SK-N-MC (cell line): ENCODE data around the gene LRP1B.

ENCODE experiments used
- DNase-seq: peaks from one replicate; pipeline ENCODE4 v3.0.0-alpha.2; 2011; ENCODE audit warnings: low read depth, low spot score
- H3K27ac ChIP-seq: fragments of 200-600 bp; sonication (generic); 2 replicates; pipeline ENCODE4 v1.5.1; 2016; ENCODE audit warnings: mixed run types
- H3K36me3 ChIP-seq: fragments of 200-600 bp; sonication (generic); 2 replicates; pipeline ENCODE4 v1.6.1; 2017; ENCODE audit warnings: antibody characterized with exemption, low read length, mixed read lengths; ENCODE audit not compliant: insufficient read depth
- H3K4me3 ChIP-seq: fragments of 200-600 bp; sonication (generic); 2 replicates; pipeline ENCODE4 v1.5.1; 2016
- H3K9ac ChIP-seq: fragments of 200-600 bp; sonication (generic); 2 replicates; pipeline ENCODE4 v1.8.0; 2017; ENCODE audit warnings: mixed run types, mixed read lengths; ENCODE audit not compliant: insufficient read length
- H3K9me3 ChIP-seq: fragments of 200-600 bp; sonication (generic); 2 replicates; pipeline ENCODE4 v1.6.1; 2017; ENCODE audit warnings: low read depth, mild to moderate bottlenecking, antibody characterized with exemption, low read length, moderate library complexity, mixed read lengths
- EZH2 ChIP-seq: fragments of 200-600 bp; sonication (generic); IDR thresholded peaks from one replicate; pipeline ENCODE4 v1.6.1; 2017; ENCODE audit warnings: antibody characterized with exemption
- FOXP2 ChIP-seq: optimal IDR thresholded peaks from 2 replicates; pipeline ENCODE3; 2011; ENCODE audit warnings: mild to moderate bottlenecking, moderate library complexity; ENCODE audit not compliant: insufficient read depth; ENCODE audit errors: extremely low read length, control extremely low read depth
- POLR2AphosphoS5 ChIP-seq: IDR thresholded peaks from 2 replicates; pipeline ENCODE4 v1.6.1; 2012; ENCODE audit warnings: mild to moderate bottlenecking, low read depth, low read length, borderline replicate concordance

LRP1B gene

DNA sequence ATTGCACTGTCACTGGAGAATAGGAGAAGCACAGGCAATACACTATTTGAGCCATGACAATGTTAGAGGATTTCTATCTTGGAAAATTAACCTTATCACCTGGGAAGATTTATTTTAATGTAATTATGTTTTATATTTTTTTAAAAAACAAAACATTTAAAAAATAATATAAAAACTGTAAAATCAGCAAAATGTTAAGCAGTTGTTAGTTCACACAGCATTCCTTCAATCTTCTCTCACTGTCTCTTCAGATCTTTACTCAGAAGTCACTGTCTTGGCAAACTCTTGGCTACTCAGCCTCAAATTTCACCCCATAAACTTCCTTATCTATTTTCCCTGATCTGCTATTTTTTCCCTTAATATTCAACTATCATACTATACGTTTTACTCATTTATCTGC lies 1322.6 kb downstream of the LRP1B start:
- TF ChIP-seq EZH2 = no peak
- Histone ChIP-seq H3K36me3 (no peaks in the 10 kb centered on the region), H3K9ac (no peak overlapping the region), H3K9me3 (no peaks in the 10 kb centered on the region), H3K4me3 (no peak overlapping the region), H3K27ac (no peak overlapping the region)
- DNase-seq = no peak

DNA sequence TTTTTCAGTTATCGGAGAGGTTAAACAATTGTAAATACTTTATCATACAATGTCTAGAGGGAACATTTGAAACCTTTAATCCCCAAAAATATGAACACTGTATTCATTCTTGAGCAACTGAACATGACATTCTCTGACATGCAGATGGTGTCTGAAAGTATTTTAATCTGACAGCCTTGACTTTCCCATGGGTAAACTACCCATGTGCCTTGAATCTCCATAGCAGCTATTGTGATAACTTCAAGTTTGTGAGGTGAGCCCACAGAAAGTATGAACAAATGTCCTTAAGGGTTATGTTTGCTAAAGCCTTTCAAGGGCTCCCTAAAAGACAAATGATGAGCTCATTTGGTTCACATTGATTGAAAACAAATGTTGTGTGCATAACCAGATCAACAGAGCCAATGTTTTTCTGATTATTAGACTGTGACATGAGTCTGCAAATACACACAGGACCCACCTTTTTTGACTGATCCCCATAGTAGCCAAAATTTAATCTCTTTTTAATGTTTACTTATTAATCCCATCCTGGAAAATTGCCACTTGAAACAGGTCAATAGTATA lies 1326.0 kb downstream of the LRP1B start:
- H3K36me3 ChIP-seq = no peaks in the 10 kb centered on the region
- H3K9me3 ChIP-seq = no peaks in the 10 kb centered on the region
- no peak overlapping the region for H3K9ac ChIP-seq
- TF ChIP-seq FOXP2 = no peak
- no peak for TF ChIP-seq EZH2
- no peak for TF ChIP-seq POLR2AphosphoS5
- DNase-seq = no peak
- H3K27ac ChIP-seq = no peak overlapping the region
- H3K4me3 ChIP-seq = no peak overlapping the region

GRCh38 chr2:140801311-140801710 lies 1329.5 kb downstream of the LRP1B start:
- H3K27ac ChIP-seq = no peak overlapping the region
- H3K9ac ChIP-seq = no peak overlapping the region
- no peaks in the 10 kb centered on the region for H3K36me3 ChIP-seq
- TF ChIP-seq POLR2AphosphoS5 (no peak), EZH2 (no peak), FOXP2 (no peak)
- no peak overlapping the region for H3K4me3 ChIP-seq
- no peaks in the 10 kb centered on the region for H3K9me3 ChIP-seq
- DNase-seq = no peak

DNA sequence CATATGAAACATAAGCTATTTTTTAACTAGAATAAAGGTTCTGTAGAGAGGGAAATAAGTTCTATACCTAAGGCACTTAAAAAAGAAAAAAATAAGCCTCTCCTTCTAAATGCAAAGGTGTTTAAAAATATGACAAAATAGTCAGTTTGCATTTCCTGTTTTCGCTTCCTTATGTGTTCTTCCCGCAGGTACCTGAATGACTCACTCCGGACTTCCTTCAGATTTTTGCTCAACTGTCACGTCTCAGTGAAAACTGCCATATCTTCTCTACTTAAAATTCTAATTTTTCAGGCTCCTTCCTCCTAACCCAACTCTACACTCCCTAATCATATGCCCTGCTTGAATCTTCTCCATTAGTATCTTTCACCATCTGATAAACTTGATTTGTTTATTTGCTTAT lies 1333.1 kb downstream of the LRP1B start:
- Histone ChIP-seq H3K27ac (no peak overlapping the region), H3K9ac (no peak overlapping the region), H3K36me3 (no peaks in the 10 kb centered on the region), H3K9me3 (no peaks in the 10 kb centered on the region), H3K4me3 (no peak overlapping the region)
- no peak for DNase-seq
- TF ChIP-seq EZH2 (no peak), FOXP2 (no peak), POLR2AphosphoS5 (no peak)

DNA sequence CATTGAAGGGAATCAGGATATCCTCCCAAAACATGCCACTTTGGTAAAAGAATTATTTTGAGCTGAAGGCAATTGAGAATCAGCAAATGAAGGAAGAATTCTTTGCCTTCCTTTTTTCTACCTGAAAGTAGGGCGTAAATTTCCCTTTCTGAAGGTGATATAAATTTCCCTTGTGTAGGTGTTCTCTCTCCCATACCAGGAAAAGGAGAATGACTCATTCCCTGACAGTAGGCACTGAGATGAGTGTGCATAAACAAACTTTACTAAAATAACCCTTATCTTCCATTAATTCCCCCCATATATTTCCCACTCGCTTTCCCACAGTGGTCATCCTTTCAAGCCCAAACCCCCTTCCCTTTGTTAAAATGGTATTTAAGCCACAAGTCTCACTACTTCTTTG lies 1339.0 kb downstream of the LRP1B start:
- Histone ChIP-seq H3K9ac (no peak overlapping the region), H3K36me3 (no peaks in the 10 kb centered on the region), H3K9me3 (no peaks in the 10 kb centered on the region), H3K27ac (no peak overlapping the region), H3K4me3 (no peak overlapping the region)
- TF ChIP-seq EZH2 = no peak
- TF ChIP-seq FOXP2 = no peak
- no peak for TF ChIP-seq POLR2AphosphoS5
- DNase-seq = no peak

GRCh38 chr2:140786585-140786984 lies 1344.2 kb downstream of the LRP1B start:
- TF ChIP-seq POLR2AphosphoS5 (no peak), FOXP2 (no peak), EZH2 (no peak)
- Histone ChIP-seq H3K4me3 (no peak overlapping the region), H3K9me3 (no peaks in the 10 kb centered on the region), H3K27ac (no peak overlapping the region), H3K36me3 (no peaks in the 10 kb centered on the region), H3K9ac (no peak overlapping the region)
- no peak for DNase-seq

DNA sequence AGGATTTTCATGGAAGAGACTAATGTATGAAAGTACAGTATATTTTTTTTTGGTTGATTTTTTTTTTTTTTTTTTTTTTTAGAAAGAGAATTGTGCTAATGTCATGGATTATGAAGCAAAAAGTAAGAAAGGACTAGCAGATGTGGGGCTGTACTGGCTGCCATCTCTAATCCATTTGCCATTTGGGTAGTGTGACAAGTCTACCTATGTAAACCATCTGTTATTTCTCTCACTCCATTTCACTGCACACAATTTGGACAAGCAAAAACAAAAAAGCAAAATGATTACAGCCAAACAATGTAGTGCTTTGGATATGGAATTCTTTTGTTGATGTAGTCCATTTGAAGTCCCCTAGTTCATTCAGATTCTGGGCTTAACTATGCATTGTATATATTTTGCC lies 1355.4 kb downstream of the LRP1B start:
- TF ChIP-seq FOXP2 = no peak
- TF ChIP-seq POLR2AphosphoS5 = no peak
- TF ChIP-seq EZH2 = no peak
- no peak for DNase-seq
- Histone ChIP-seq H3K4me3 (no peak overlapping the region), H3K9me3 (no peaks in the 10 kb centered on the region), H3K27ac (no peak overlapping the region), H3K9ac (no peak overlapping the region), H3K36me3 (no peaks in the 10 kb centered on the region)

- no peak for DNase-seq
- TF ChIP-seq FOXP2 = no peak
- TF ChIP-seq EZH2 = no peak
- no peak for TF ChIP-seq POLR2AphosphoS5
- H3K4me3 ChIP-seq = no peak overlapping the region
These were observed 1360.2 kb downstream of the LRP1B start for GRCh38 chr2:140770645-140771044.

DNA sequence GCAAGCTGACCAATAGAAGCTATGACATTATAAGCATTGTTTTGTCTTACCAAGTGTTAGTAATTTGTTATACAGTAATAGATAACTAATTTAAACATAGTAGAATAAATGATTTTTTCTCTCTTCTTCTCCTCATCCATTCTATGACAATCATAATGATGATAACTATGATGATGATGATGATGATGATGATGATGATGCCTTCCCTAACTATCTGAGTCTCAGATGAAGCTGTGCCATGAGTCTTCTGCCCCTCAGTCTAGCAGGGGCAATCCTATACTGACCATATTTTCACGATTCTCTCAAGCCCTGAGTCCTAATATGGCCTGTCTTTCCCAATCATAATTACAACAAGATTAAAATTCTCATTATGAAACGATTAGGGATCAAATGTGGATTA lies 1369.0 kb downstream of the LRP1B start:
- no peaks in the 10 kb centered on the region for H3K9me3 ChIP-seq
- no peak overlapping the region for H3K27ac ChIP-seq
- H3K36me3 ChIP-seq = no peaks in the 10 kb centered on the region
- no peak overlapping the region for H3K4me3 ChIP-seq
- no peak for DNase-seq
- no peak overlapping the region for H3K9ac ChIP-seq
- no peak for TF ChIP-seq POLR2AphosphoS5
- no peak for TF ChIP-seq EZH2
- TF ChIP-seq FOXP2 = no peak

More at GRCh38 chr2:140770645-140771044, 1360.2 kb downstream of the LRP1B start:
- Histone ChIP-seq H3K36me3 (no peaks in the 10 kb centered on the region), H3K9me3 (no peaks in the 10 kb centered on the region), H3K27ac (no peak overlapping the region), H3K9ac (no peak overlapping the region)
